ENCODE measurements around the gene MAS1L.
"Not testable (repeated sequence)": the region's sequence is repeated elsewhere in the genome, so short reads cannot be mapped to it uniquely, and the experiment has no call there.

Gene MAS1L

GRCh38 chr6:29479560-29479959 is 8.2 kb downstream of the MAS1L start:
- DNase-seq (ENCODE audit: low spot score), result no peak

DNA sequence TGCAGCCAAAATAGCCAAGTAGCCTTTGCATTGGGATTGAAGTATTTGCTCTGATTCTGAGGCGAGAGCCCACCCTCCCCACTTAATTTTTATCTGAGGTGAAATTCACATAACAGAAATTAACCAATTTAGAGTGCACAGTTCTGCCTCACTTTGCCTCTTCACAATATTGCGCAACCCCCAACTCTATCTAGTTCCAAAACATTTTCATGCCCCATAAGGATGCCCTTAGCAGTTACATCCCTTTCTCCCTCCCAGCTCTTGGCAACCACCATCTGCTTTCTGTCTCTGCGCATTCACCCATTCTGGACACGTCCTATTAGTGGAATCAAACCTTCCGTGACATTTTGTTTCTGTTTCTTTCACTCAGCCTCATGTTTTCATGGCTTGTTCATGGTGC is 9.0 kb downstream of the MAS1L start:
- DNase-seq (ENCODE audit: low spot score), result no peak

GRCh38 chr6:29477923-29478450 is 9.8 kb downstream of the MAS1L start:
- no peak for DNase-seq (ENCODE audit: low spot score)

DNA sequence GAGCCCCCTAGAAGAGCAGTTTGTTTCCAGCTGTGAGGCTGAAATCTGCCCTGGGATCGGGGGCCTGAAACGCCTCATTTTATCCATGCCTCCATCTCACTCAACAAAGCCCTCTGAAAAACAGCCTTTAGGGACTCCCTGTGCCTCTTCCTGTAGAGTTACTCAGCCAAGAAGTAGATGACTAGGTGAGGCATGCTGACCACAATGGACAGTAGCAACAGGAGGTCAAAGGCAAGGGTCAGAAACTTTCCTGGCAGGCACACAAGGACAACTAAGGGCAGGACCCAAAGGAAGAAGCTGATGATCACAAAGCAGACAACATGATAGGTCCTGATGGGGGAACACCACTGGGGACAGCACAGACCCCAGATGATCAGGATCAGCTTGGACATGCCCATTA is 12.8 kb downstream of the MAS1L start:
- DNase-seq (ENCODE audit: low spot score), result no peak

DNA sequence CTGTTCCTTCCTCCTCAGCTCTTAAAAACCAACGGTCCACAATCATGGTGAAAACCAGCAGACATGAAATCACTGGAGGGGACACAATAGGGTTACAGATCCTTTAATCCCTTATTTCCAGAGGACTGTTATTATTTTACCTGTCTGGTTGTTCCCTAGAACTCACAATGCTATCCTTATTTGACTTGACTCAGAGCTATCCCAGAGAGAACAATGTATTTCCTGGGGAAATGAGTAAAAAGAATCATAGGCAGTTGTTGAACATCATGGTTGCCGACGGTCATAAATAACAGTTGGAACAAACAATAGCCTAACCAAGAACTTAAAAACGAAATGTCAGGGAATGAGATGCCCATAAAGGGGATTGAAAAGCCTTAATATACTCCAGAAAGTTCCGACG is 21.5 kb downstream of the MAS1L start:
- no peak for DNase-seq (ENCODE audit: low spot score)

DNA sequence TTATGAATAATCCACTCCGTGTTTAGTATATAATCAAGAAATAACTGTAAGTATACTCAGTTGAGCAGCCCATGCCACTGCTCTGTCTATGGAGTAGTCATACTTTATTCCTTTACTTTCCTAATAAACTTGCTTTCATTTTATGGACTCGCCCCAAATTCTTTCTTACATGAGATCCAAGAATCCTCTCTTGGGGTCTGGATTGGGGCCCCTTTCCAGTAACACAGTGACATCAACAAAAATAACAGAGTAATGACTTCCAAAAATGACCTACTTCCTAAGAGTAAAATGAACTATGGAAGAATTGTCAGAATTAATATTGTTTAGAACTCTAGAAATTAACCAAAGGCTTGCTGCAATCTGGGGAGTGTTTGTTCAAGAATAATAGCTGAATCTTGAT is 22.0 kb downstream of the MAS1L start:
- DNase-seq (ENCODE audit: low spot score), result no peak

GRCh38 chr6:29465279-29465678 is 22.5 kb downstream of the MAS1L start:
- DNase-seq (ENCODE audit: low spot score), result no peak

DNA sequence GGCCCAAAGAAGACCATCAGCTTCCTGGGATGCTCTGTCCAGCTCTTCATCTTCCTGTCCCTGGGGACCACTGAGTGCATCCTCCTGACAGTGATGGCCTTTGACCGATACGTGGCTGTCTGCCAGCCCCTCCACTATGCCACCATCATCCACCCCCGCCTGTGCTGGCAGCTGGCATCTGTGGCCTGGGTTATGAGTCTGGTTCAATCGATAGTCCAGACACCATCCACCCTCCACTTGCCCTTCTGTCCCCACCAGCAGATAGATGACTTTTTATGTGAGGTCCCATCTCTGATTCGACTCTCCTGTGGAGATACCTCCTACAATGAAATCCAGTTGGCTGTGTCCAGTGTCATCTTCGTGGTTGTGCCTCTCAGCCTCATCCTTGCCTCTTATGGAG is 25.7 kb downstream of the MAS1L start:
- DNase-seq (ENCODE audit: low spot score), result no peak

GRCh38 chr6:29461021-29461814 is 26.5 kb downstream of the MAS1L start:
- no peak for DNase-seq (ENCODE audit: low spot score)

DNA sequence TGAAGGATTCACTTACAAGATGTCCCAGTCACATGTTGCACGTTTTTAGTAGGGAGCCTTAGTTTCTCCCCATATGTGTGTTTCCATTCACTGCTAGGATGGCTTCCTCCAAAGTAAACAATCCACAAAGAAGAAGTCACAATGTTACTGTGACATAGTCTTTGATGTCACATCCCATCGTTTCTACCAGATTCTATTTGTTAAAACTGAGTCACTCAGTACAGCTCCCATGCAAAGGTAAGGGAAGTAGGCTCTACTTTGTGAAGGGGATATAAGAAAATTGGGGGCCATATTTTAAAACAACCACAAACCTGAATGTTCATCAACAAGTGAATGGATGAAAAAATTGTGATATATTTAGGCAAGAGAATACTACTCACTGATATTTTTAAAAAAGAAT is 30.8 kb downstream of the MAS1L start, which contains the start of the genes OR11A1 and OR2H1:
Gene OR11A1, minus strand, starts transcription at position 101 of the 400 bp plus-strand sequence. CDS start 29,430 bp downstream, outside the sequence.
Gene OR2H1, plus strand, starts transcription at position 185 of the 400 bp plus-strand sequence. CDS start 4,615 bp downstream, outside the sequence.
- DNase-seq (ENCODE audit: low spot score), result no peak

- DNase-seq (ENCODE audit: low spot score), result no peak
These were observed 36.1 kb downstream of the MAS1L start for GRCh38 chr6:29451471-29452193.

- DNase-seq (ENCODE audit: low spot score), result no peak
These were observed 40.1 kb downstream of the MAS1L start for GRCh38 chr6:29447670-29448069.

DNA sequence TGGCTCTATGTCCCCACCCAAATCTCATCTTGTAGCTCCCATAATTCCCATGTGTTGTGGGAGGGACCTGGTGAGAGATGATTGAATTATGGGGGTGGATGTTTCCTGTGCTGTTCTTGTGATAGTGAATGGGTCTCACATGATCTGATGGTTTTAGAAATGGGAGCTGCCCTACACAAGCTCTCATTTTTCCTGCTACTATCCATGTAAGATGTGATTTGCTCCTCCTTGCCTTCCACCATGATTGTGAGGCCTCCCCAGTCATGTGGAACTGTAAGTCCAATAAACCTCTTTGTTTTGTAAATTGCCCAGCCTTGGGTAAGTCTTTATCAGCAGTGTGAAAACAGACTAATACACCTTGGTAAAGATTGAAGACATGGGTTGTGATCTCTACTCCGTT is 43.7 kb downstream of the MAS1L start:
- not testable (repeated sequence) for DNase-seq (ENCODE audit: low spot score)

DNA sequence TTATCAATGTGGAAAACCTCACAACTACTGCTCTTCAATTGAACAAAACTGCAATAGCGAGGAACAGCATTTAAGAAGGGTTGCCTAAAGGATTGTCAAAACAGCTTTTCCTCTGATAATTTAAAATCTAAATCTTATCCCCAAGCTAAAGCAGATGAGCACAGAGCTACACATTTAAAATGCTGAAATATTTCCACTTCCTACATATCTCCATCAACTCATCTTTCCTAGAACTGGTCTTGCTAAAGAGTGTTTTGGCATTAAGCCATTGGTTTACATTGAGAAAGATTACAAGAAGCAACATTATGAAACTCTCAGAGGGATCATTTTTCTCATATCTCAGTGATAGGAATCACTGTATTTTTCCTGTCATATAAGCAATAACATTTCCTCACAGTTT is 45.0 kb downstream of the MAS1L start:
- no peak for DNase-seq (ENCODE audit: low spot score)

GRCh38 chr6:29439006-29439405 is 48.8 kb downstream of the MAS1L start, which contains the start of gene OR10C1:
TSS of gene OR10C1 (plus strand) at chr6:29439306. CDS start at chr6:29440016, 710 bp downstream.
- no peak for DNase-seq (ENCODE audit: low spot score)

DNA sequence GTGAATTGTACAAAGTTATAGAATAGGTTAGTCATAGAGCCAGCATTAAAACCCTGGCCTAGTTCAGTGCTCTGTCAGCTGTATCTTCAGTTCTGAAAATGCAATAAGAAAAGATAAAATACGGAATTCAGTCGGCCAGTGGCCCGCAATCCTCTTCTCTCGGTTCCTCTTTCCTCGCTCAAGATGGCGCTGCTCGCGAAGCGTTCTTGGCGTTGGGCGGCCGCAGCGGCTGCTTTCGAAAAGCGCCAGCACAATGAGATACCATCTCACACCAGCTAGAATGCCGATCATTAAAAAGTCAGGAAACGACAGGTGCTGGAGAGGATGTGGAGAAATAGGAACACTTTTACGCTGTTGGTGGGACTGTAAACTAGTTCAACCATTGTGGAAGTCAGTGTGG is 51.0 kb downstream of the MAS1L start:
- not testable (repeated sequence) for DNase-seq (ENCODE audit: low spot score)
